ENCODE data around the gene PCDH9.

PCDH9 gene

DNA sequence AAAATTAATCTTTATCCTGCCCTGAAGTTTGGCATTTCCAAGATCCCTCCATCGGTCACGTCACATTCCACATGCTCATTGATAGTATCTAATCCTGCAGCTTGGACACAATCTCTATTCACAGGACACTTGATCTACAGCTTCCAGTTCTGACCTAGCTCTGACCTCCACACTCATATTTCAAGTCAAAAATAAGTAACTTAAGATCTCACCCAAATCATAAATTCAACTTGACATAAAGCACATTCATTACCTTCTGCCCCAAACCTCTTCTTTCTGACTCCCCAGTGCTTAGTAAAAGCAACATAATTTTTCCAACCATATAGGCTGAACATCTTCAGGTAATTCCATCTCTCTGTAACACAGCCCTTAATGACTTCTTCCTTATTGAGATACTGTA, 880.2 kb downstream of the PCDH9 start:
- DNase-seq = no peak

DNA sequence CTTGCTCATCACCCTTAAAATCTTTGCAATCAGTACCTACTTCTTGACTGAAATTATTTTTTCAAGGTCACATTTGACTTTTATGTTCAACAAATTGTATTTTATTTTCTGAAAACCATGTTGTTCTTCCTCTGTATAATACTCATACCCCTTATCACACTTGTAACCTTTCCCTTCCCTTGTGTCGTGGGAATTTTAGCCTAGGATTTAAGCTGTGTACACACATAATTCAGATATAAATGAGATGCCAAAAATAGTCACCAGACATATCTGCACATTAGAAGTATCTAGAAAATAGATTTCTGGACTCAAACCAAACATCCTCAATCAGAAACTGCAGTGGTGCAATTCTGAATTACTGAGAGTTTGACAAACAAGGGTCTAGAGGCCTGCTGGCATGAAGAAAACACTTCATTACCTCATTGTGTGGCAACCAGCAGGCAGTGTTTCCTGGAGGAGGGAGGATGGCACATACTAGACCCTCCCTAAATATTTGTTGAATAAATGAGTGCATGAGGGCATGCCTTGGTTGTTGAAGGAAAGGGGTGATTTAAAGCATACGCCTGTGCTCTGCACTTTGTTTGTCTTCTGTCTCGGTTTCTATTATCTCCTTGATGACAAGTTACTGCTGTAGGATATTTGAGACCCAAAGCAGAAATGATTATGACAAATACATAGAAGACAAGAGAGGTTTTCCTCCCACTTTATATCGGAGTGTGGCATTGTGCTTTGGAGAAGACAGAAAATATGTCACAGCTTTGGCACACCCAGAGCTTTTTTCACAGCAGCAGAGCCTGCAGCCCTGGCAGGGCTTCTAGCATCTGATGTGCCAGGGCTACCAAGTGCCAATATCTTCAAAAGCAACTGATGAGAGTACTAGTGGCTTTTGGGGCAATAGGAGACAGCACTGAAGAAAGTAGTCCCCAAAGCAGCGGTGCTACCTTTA, 881.1 kb downstream of the PCDH9 start:
- no peak for DNase-seq

DNA sequence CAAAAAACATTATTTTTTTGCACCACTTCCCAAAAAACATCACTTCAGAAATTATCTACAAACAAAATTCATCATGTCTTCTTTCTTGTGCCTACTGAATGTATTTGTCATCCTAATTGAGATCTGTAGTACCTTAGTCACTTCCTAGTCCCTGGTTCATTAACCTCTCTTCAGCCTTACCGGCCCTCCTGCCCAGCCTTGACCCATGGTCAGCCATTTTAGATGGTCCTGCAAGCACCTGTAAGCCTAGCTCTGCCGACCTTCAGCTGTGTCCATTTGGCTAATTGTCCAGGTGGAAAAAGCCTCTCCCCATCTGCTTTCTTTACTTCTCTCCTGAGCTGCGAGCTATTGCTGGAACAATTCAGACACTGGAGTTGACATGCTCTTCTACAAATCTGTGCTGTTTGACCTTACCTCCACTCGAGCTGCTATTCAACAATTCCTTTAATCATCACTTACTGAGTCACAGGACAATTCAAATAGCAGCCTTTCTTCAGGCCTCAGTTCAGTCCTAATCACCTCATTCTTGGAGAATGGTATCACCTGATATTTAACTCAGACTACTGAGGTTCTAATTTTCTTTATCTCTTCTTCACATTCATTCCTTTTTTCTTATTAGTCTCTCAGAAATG, 882.5 kb downstream of the PCDH9 start:
- no peak for DNase-seq

DNA sequence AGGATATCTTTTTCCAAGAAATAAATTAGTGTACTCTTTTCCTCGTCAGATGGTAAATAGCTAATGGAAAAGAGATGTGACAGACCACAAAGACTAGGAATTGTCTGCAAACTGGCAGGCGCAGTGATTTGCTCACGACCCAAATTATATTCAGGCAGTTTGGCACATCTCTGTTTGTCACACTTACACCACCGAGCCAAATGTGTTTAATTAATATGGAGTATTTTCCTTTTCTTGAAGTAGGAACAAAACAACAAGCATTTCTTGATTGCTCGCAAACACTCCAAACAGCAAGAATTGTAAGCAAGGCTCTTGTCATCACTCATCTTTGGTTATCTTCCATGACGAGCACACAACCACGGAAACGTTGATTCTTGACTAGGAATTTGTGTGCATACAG, 884.2 kb downstream of the PCDH9 start:
- no peak for DNase-seq

DNA sequence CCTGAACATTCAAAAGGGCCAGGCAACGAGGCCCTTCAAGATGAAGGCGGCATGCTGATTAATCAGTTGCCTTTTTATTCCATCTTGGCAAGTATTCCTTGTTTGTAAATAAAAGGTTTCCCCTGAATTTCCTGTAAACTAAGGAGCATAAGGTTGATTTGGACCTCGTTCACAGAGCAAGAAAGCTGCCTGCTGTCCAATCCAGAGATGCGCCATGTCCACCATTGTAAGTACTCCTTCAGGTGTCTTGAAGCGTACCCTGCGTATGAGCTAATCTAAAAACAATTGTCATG, 884.7 kb downstream of the PCDH9 start:
- DNase-seq = no peak

DNA sequence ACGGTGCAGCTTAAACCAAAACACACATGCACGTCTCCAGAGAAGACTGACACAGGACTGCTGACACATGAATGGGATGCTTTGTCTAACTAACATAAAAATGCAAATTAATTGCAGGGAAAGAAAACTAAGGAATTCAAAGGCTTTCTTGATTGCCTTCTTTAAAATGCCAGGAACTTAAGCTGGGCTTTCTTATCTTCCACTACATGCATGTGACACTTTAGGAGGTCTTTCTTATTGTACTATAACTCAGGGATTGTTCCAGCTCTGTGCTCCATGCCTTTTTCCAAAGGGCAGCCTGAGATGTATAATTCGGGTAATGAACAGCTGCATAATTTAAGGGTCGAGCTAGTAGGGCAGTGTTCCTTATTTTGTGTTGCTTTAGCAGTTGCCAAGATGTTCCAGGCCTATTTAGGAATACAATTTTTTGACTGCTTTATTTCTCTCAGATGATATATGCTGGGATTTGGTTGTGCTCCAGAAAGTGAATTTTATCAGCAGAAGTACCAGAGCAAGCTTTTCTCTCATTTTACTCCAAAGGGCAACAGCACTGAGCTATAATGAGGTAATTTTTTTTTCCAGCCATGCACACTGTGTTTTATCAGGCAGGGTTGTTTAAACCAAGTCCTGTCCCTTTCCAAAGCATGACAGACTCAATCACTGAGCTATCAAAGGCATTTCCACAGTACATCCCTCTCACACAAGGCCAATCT, 885.2 kb downstream of the PCDH9 start:
- DNase-seq = no peak

DNA sequence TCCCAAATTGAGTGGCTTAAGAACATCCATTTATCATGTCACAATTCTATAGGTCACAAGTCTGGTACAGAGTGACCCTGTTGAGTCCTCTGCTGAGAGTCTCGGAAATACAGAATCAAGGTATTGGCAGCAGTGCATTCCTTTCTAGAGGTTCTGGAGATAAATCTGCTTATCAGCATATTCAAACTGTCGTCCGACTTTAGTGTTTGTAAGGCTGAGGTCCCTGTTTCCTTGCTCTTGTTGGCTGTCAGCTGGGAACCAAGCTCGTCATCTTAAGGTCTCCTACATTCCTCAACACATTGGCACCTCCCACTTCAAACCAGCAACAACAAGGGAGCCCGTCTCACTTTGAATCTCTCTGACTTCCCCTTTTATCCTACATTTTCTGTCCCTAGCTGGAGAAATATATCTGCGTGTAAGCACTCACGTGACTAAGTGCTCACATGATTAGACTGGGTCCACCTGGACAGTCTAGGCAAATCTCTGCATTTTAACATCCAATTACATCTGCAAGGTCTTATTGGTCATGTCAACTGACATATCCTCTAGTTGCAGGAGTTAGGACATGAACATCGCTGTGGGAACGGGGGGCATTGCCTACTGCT, 886.8 kb downstream of the PCDH9 start:
- DNase-seq = no peak

DNA sequence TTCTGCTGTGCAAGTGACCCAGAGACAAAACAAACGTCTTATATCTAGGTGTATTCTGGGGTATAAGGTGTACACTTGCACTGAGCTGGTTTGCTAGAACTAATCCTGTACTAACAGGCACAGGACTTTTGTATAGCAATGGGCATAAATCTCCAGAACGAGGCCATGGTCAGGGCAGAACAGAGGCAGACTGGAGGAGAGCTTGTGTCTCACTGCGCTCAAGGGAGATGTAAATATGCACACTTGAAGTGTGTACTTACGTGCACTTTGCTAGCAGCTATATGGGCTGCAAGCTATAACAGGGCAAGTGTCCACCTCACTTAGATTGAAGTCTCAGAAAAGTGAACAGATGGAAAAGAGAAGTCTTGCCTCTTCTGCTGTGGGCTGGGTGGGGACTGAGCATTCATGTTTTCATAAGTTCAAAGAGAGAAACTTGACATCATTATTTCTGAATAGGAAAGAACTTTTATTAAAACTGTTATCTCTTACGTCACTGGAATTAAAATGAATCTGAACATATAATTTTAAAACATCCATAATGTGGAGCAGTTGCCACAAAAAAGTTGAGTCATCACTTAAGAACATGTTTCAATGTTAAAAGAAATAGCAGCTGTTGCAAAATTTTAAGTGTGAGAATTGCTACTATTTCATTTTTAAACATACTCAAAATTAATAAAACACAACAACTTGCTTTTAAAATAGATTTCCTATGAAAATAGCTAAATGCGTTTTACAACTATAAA, 888.3 kb downstream of the PCDH9 start:
- no peak for DNase-seq

DNA sequence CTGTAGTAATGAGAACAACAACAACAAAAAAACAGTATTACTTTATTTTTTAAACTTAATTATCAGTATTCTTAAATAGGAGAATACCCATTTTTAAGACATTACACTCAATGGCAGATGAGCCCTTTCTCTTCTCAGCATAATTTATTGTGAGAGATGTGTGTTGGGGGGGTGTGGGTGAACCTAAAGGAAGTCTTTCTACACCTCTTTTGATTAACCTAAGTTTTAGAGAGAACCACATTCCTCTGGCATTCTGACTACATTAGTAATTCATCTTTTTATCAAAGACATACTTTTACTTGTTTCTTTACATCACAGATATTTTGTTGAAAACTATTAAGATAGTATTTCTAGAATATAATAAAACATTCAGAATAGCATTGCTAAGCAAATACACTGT, 890.9 kb downstream of the PCDH9 start:
- no peak for DNase-seq

DNA sequence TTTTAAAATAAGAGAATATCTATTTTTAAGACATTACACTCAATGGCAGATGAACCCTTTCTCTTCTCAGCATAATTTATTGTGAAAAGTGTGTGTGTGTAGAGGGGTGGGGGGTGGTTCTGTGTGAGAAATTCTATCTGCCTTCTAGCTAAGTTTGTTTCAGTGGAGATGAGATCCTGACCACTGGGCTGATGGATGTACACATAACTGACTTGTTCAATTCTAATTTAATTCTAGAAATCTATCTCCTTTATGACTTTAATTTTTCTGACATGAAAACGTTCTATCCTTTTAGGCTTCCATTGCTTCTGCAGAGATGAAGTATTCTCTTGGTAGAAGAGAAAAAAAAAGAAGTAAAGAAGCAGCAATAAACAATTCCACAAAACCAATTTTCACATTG, 891.6 kb downstream of the PCDH9 start:
- DNase-seq = no peak

DNA sequence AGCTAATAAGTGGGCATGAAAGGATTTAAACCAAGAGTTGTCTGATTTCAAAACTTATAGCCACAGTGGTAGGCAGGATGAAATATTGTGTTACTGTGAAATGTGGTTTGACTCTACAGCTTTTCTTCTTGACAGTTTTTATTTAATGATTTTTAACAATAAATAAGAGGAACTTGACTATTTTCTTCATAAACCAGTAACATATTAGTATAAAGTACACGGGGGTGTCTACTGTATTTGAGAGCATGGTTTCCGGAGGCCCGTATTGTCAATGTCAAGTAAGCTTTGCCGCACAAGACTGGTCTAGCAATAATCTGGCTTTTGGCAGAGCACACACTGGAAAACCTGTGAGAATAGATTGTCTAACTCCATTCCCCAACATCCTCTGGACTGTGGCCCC, 894.5 kb downstream of the PCDH9 start:
- DNase-seq = no peak

DNA sequence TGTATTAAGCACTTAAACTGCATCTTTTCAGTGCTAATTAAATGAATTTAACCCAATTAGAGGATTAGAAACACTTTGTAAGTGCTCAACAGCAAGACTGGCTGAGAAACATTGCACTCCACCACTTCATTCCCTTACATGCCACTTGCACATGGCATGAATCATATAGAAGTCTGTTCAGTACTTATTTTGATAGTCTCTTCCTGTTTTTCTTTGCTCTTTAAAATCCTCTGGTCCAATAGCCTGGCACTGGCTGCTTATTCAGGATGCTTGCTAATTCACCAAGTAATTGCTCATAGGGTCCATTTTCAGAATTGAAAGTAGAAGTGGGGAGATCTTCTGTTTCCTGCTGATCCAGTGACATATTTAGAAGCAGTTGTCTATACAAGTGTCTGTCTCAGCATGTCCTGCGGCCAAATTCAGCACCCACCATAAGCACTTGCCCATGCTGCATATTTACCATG, 900.1 kb downstream of the PCDH9 start:
- DNase-seq = no peak

DNA sequence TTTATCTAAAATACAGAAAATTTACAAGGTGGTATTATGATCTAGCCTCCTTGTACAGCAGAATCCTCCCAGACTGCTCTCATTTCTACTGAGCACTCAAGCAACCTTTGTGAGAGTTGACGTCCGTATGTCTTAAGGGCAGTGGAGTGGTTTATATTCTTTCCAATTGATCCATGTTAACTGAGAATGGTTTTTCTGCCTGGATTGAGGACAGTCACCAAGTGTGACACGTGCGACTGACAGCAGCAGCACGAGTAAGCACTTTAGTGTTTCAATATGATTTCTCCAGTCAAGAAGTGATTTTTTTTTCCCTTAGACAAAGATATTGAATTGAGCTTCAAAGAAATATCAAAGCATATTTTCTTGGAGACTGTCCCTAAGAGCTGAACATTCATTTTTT, 901.7 kb downstream of the PCDH9 start:
- DNase-seq = no peak

DNA sequence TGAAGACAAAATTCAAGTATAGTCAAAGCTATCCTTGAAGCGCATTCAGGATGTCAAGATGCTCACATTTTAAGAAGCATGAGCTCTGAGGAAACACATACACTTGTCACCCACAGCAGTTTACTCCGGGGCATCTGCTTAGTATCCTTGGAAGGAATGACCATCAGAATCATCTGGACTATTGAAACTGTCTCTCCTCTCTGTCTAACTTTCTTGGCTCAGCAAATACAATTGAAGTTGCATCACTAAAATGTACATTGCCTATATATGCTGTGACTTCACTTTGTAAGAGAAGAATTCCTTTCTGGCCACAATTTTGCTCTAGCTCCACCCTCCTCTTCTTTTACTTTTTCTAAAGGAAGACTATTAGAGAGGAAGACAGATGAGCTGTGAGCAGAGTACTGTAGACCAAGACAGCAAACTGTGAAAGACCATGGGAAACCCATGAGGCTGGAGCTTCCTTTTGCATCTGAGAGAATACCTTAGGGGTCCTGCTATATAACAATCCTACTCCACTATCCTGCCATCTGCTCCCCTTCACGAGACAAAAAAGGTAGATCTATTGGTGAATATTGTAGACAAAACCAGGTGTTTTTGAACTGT, 906.3 kb downstream of the PCDH9 start:
- no peak for DNase-seq

DNA sequence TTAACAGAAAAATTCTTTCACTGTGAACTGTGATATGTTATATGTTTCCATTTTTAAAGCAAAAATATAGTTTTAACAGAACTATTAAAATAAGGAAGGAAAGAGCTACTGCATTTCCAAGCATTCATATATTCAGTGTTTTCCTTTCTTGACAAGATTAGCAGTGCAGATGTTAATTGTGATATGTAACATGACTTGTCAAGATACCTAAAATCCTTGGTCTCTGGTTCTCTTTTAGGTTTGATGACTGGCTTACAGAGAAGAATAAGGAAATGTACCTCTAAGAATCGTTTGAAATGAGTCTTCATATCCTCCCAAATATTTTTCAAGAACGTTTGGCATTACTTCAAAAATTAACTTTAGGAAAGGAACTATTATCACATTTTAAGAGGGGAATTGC, 907.2 kb downstream of the PCDH9 start:
- DNase-seq = no peak

DNA sequence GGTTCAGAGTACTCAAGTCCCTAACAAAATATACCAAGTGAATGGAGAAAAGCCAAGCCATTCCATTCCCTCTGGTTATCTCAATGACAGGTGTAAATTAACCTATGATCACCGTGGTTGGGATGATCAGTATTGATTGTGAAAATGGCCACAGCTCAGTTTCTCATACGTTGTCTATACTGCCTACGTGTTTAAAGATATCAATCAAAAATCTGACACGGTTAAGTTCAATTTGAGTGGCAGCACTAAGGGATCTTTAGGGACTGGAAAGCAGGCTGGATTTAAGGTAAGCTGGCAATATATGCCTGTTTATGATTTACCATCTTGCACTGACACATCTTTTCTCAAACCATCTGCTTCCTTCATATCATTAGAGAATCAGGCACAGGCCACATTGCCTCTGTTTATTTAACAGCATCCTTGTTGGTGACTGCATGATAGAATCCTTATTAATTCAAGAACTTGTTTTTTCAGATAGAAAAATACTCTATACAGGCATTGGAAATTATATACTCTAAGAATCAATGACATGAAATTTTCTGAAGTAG, 907.9 kb downstream of the PCDH9 start:
- no peak for DNase-seq

DNA sequence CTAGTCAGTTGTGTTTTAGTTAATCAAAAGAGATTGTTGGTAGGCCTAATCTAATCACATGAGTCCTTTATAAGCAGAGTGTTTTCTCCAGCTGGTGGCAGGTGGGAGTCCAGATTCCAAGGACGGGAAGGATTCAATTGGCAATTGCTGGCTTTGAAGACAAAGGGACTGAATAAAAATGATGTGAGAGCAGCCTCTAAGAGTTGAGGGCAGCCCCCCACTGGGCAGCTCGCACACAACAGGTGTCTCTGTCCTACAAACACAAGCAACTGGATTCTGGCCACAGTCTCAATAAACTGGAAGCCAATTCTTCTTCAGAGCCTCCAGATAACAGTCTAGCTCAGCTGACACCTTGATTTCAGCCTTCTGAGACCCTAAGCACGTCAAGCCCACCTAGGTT, 915.2 kb downstream of the PCDH9 start:
- no peak for DNase-seq

DNA sequence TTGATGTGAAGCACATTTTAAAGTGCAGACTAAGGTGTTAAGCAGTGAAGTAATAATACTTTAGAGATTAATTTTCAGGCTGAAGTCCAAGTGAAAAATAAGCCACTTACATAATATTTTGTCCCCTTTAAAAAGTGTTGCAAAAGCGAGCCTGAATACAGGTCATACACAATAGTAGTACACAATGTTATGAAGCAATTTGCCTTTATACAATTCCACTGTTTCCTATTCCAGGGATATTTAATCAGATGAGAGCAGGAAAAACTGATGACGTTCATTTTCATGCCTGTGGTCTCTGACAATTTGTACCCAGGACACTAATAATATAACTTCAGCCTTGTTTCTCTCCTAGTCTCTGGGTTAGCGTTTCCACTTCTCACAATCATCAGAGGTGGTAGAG, 916.7 kb downstream of the PCDH9 start:
- DNase-seq = no peak

DNA sequence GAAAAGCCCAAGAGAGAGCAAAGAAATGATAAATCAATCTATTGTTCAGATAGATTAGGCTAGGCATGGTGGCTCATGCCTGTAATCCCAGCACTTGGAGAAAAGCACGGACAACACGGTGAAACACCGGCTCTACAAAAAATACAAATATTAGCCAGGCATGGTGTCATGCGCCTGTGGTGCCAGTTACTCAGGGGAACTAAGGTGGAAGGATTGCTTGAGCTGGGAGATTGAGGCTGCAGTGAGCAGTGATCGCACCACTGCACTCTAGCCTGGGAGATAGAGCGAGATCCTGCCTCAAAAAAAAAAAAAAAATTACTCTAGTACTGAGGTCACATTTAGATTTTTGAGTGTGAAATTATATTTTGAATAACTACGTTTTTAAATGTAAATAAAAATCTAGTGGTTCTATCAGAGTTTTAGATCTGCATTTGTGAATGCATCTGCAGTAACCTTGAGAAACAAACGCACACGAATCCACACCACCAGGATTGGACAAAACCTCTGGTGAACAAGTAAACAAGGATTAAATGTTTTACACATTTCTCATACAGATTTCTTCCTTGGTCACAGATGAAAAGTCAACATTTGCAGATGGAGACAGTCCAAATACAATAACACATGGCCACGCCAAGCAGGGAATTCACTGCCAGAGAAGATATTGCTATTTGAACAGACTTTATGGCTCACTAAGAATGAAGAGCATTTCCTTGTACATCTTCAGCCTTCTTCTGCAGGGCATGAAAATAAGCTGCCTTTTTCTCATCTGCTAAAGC, 917.6 kb downstream of the PCDH9 start:
- no peak for DNase-seq

DNA sequence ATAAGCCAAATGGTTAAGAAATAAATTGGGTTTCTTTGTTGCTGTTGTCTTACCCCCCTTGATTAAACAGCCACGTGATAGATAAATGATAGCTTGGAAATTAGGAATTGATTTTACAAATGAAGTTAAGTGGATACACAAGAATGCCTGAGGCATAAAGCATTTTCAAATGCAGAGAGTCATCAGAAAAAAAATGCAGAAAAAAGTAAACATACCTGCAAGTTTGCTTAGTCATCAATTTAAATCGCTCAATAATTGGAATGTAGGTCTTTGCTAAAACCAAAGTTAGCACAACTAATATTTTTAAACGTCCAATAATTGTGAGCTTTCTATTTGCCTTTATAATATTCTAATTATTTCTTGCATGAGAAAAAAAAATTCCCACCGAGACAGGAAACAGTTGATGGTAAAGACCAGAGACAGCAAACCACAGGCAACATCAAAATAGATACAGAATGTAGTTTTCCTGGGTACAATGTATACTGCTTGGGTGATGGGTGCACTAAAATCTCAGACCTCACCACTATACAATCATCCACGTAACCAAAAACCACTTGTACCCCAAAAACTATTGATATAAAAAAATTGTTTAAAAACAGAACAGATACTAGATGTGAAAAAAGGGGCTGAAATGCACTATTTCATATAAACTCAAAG, 924.0 kb downstream of the PCDH9 start:
- DNase-seq = no peak

DNA sequence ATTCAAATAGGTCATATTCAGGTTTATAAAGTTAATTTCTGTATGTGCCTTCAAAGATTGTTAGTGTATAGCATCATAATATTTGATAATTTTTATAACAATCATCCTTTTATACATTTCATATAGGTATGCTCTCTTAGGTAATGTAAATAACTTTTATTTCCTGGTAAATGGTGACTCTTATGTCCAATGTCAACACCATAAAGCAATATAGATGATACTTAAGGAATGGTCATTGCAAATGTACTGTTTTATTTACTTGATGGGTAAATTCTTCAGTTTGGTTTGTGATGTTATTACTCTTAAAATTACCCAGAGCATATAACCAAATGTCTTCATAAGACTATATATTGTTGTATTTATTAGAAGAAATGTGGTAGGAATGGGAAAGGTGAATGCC, 928.7 kb downstream of the PCDH9 start:
- no peak for DNase-seq
